HG03039 (cell line): Measurements from ENCODE around the gene RNF144A.

ENCODE experiments used
- ATAC-seq: cut with Tn5 transposase; IDR thresholded peaks from one replicate; pipeline ENCODE4 v1.9.1; 2021; ENCODE audit warnings: mild to moderate bottlenecking, moderate library complexity; ENCODE audit not compliant: unreplicated experiment

RNF144A gene

GRCh38 chr2:6906165-6906741 is 11.0 kb upstream of the RNF144A start:
- ATAC-seq = no peak

GRCh38 chr2:6908291-6908690 is 8.9 kb upstream of the RNF144A start:
- ATAC-seq = no peak

- peak; percentile 97 for ATAC-seq
These were observed 7.5 kb upstream of the RNF144A start for GRCh38 chr2:6909431-6910385.

- ATAC-seq = no peak
These were observed 5.5 kb upstream of the RNF144A start for GRCh38 chr2:6911721-6912120.

GRCh38 chr2:6913415-6914157 is 3.6 kb upstream of the RNF144A start:
- no peak for ATAC-seq

GRCh38 chr2:6914828-6915227 is 2.4 kb upstream of the RNF144A start:
- ATAC-seq = no peak

GRCh38 chr2:6915399-6915798 is 1.8 kb upstream of the RNF144A start:
- no peak for ATAC-seq

GRCh38 chr2:6916224-6916623 is 988 bp upstream of the RNF144A start:
- no peak for ATAC-seq

GRCh38 chr2:6916736-6917070 is 509 bp upstream of the RNF144A start:
- ATAC-seq = no peak

- no peak for ATAC-seq
These were observed 679 bp downstream of the RNF144A start for GRCh38 chr2:6917761-6918421.

GRCh38 chr2:6919901-6920742 is 2.9 kb downstream of the RNF144A start:
- ATAC-seq = no peak

- no peak for ATAC-seq
These were observed 3.5 kb downstream of the RNF144A start for GRCh38 chr2:6920743-6921064.

GRCh38 chr2:6921321-6921922 is 4.2 kb downstream of the RNF144A start:
- ATAC-seq = no peak

GRCh38 chr2:6922201-6922656 is 5.0 kb downstream of the RNF144A start:
- ATAC-seq = no peak

GRCh38 chr2:6923319-6923718 is 6.1 kb downstream of the RNF144A start:
- no peak for ATAC-seq

GRCh38 chr2:6924101-6924923 is 7.1 kb downstream of the RNF144A start:
- no peak for ATAC-seq

GRCh38 chr2:6924924-6925409 is 7.8 kb downstream of the RNF144A start:
- no peak for ATAC-seq

GRCh38 chr2:6926071-6926732 is 9.0 kb downstream of the RNF144A start:
- no peak for ATAC-seq
